ENCODE data around the gene NCOA7.
"Not testable (repeated sequence)": the region's sequence is repeated elsewhere in the genome, so short reads cannot be mapped to it uniquely, and the experiment has no call there.

- not testable (repeated sequence) for TF ChIP-seq POLR2A, CTCF (IDR thresholded peaks at IDR 0.05)
These were observed 181.7 kb downstream of the NCOA7 start for GRCh38 chr6:125972478-125972877.
